NCI-H2081 treated with DMSO at 0.1 percent for 48 hours (cell line): ENCODE results near the gene MAP1B.
"Not testable (repeated sequence)": the region's sequence is repeated elsewhere in the genome, so short reads cannot be mapped to it uniquely, and the experiment has no call there.

Source experiments
- DNase-seq: peaks from one replicate; lab custom pipeline; 2025; lab: John Stamatoyannopoulos, UW

The MAP1B gene

DNA sequence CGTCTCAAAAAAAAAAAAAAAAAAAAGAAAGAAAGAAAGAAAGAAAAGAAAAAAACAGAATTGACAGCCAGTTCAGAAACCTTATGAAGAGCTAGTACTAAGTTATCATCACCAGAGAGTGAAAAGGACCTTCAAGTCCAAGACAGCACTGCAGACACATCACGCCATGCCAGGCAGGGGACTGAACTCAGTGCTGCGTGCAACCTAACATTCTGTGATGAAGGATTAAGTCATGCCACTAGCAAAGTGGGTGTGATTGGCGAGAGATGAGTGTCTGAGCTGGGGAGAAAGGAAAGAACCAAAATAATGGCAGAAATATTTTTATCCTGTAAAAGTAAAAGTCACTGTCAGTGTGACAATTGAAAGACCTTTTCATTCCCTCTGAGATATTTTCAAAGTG, 54.7 kb downstream of the MAP1B start:
- no peak for DNase-seq

DNA sequence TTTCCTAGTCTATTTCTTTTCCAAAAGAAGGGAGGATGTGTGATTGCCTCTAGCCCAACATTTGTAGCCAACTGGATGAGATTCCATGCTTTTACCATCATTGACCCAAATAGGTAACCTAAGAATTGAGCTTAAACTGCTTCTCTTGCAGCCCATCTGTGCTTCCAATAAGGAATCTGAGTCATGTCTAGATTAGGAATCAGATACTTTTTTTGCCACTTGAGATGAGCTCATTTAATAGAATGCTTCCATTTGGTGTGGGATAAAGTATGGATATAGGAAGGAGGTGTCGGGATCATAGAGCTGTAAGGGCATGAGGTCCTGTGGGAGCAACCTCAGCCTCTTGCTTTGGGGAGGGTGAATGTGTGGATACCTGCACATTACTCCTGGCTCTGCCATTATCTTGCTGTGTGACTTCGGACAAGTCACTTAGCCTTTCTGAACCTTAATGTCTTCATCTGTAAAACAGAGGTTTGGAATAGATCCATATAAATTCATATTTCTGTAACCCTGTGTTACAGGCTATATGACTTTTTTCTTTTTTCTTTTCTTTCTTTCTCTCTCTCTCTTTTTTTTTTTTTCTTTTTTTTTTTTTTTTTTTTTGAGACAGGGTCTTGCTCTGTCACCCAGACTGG, 56.2 kb downstream of the MAP1B start:
- no peak for DNase-seq

GRCh38 chr5:72166070-72166979, 59.0 kb downstream of the MAP1B start:
- DNase-seq: peak; percentile 54

DNA sequence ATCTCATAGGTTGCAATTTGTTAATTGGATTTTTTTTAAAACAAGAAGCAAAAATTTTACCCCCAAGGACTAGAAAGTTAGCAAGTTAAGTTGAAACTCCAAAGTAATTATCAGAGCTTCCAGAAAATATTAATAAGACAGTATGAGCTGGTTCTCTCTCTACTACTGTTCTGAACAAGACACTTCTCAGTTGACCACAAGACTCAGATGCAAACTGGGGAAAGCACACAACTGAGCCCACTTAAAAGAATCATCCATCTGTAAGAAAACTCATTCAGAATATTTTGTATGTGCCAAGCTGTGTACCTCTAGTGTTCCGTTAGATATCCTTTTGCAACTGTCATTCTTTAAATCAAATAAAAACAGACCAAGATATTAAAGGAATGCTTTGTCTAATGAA, 60.0 kb downstream of the MAP1B start:
- no peak for DNase-seq

- no peak for DNase-seq
Observed at GRCh38 chr5:72167804-72168203, 60.5 kb downstream of the MAP1B start.

DNA sequence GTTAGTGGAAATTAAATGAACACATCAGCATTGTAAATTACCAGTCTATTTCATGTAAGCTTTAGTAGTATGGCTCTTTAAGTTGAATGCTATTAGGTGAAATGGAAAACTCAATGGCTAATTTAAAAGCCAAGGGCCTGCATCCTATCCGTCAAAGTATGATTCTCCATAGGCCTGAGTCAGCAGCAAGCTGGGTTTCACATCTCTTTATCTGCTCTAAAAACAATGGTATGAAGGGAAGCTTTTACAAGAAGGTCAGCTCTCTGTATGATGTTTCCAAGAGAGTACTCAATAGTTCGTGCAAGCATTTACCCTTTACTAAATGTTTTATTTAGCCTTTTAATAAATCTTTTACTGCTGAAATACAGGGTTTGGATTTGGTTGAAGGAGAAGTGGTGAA, 62.8 kb downstream of the MAP1B start:
- no peak for DNase-seq

- DNase-seq: not testable (repeated sequence)
Observed at GRCh38 chr5:72171181-72171580, 63.9 kb downstream of the MAP1B start.

- DNase-seq: no peak
Observed at GRCh38 chr5:72171667-72172066, 64.4 kb downstream of the MAP1B start.

DNA sequence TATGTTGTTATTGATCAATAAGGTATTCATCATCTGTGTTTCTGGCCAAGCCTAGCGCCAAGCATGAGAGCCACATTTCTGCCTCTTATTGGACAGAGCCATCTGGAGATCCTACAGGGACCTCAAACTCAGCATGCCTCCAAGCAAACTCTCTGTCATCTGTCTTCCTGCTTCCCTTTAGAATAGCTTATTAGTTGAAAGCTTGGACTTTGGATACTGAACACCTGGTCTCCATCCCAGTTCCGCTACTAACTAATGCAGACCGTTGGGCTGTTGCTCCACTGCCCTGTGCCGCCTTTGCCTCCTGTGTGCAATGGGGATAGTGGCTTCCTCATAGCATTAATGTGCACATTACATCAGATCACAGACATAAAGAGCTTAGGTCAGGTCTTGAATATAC, 65.5 kb downstream of the MAP1B start:
- no peak for DNase-seq

- no peak for DNase-seq
Observed at GRCh38 chr5:72177538-72177937, 70.3 kb downstream of the MAP1B start.

DNA sequence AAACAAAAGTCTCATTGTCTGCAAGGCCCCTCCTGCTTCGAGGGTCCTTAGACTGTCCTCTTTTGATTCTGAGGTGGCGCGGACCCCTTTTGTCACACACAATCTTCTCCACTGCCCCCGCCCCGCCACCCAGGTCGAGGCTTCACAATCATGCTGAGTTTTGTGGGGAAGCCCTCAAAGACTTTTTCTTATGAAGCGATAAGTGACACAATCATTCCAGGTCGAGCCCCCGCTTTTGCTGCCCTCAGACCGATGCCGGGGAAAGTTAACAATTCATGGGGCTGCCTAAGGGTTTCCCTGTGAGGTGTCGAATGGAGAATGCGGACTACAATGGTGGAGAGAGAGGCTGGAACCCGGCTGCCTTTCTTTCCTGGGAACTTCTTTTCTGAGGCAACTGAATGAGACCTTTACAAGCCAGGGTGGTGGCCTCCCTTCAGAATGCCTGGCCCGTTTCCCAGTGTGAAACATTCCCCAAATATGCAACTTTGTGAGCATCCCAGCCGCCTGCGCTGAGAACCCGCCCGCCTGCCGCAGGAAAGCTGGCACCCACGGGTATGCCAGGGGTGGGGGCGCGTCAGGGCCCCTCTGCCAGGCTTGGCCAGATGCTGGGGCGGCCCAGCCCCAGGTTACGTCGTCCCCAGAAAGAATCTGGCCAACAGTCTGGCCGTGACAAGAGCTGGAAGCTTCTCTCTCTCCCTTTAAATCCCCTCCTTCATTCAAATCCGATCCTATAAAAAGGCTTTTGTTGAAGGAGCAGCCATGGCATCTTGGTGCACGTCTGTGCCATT, 71.9 kb downstream of the MAP1B start:
- no peak for DNase-seq

- no peak for DNase-seq
Observed at GRCh38 chr5:72179816-72180440, 72.7 kb downstream of the MAP1B start.

DNA sequence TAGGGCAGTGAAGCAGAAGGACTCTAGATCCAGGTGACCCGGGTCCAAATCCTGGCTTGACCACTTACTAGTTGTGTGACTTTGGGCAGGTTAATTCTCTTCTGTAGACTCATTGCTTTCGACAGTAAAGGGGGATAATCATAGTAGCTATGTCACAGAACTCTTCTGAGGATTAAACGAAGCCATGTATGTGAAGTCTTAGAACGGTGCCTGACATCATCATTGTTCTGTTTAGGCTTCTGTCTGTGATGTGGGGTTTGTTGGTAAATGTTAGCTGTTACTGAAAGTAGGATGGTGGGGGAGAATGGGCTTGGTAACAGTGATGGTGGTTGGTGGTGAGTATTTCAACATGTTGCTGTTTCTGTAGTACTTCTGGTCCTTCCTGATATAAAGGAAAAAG, 73.7 kb downstream of the MAP1B start:
- DNase-seq: no peak

GRCh38 chr5:72182686-72183085, 75.4 kb downstream of the MAP1B start:
- DNase-seq: no peak

DNA sequence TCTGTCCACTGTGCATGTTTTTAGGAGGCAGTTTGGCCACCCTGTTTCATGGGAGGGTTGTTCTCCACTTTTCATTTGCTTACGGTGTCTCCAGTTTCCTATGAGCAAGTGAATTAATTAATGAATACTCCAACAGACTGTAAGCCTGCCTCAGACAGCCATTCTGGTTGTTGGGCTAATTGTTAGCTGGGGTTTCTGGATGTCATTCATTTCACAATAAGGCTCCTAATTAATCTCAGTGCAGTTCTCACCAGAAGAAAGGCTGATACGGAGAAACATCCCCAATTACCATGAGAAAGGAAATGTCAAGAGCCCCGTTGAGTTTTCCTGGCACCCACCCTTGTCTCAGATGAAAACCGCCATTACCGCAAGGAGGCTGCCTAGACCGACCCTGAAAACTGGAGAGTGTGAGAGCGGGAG, 75.8 kb downstream of the MAP1B start:
- no peak for DNase-seq

DNA sequence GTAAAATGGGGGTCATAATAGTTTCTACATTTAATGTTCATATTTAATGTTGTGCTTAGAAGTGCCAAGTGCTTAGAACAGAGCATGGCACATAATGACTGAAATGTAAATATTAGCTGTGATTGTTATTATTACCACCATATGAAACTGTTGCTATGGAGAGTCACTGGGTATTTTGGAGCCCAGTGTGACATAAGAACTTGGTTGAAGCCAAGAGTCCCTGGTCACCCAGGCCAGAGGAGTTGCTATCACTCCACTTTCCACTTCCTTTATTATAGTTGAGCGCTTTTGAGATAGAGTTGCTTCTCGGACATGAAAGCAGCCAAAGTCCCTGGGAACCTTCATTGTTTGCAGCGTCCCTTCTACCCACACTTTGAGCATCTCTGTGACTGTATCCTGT, 77.1 kb downstream of the MAP1B start:
- DNase-seq: no peak

DNA sequence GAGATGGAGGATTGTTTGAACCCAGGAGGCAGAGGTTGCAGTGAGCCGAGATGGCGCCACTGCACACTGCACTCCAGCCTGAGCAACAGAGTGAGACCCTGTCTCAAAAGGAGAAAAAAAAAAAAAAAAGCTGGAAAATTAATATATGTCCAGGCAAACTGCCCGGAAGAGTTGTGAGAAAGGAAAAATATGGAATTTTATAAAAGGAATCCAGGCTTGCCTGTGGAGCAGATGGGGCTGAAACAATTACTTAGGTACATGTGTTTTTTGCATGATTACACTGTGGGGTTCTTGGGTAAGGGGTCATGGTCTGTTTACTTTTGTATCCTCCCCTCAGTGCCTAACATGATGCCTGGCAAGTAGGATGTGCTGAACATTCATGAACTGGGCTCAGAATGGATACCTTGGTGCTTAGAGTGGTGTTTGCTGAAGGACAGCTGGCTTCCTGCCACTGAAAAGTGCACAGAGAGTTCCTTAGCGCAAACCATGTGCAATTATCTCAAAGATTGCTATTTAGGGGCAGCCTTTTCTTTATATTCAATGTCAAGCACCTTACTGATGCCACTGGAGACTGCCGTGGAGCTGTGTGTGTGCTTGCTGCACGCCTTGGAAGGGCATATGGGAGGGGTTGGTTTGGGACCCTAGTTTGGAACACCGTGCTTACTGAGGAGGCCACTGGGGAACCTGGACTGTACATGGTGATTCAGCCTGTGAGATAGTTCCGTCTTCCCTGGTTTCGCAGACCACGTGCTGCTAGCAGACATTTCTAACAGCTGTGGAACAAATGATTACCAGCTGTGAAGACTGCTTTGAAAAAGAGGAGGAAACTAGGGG, 78.4 kb downstream of the MAP1B start:
- no peak for DNase-seq

GRCh38 chr5:72187388-72188075, 80.3 kb downstream of the MAP1B start:
- DNase-seq: no peak

DNA sequence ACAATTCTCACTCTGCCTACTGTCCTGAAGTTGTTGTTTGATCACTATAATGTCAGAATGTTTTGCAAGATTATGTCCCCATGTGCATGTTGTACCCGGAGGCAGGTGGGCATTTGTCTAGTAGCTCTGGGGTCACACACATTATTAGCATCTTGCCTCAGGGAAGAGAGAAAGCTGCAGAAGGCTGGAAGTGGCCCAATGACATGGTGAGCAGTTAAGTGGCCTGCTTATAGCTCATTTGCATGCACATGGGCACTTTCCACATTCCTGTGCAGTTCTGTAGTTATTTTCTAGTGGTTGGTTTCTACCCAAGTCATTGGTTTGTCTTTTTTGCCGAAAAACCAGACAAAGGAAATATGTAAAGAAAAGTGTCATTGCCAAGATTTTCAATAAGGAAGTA, 80.9 kb downstream of the MAP1B start:
- no peak for DNase-seq

DNA sequence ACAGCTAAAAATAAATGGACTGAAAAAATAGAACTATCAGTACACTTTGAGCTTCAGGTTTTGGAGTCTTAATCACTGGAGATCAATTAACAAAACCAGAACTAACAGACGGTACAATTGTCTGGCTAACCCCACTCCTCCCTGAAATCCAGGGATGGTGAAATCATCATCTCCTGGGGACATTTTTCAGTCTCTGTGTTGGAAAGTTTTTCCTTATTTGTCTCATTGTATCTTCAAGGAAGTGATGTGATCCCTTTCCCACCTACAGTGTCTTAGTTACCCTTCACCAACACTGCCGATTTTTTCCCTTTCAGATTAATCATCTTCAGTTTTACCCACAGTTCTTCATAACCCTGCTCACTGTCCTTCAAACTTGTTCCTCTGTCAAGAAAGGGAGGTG, 81.9 kb downstream of the MAP1B start:
- DNase-seq: no peak

DNA sequence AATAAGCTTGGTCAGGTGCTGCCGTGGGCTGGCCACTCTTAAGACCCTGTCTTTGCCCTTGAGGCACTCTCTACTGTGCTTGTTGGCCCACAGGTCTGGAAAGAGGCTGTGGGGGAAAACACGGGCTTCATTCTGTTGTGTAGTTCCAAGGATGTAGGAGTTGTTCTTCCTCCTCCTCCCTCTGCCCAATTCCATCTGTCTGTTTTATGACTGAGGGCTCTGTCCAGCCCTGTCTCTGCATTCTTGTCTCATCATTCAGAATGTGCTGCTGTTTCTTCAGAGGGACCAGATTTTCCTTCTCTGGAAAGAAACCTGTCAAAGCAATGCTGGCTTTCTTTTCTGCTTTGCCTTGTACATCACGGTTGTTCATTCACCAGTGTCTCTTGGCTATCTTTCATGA, 84.1 kb downstream of the MAP1B start:
- no peak for DNase-seq
